Astrocyte of the hippocampus (primary cell): ENCODE results near the gene TAF5.
A peak's percentile ranks its signal among the peaks of the same experiment; 100 is the strongest.
"Not testable (repeated sequence)": the region's sequence is repeated elsewhere in the genome, so short reads cannot be mapped to it uniquely, and the experiment has no call there.

Source experiments
- DNase-seq: peaks from one replicate; pipeline ENCODE4 v3.0.0; 2011; ENCODE audit warnings: low read depth, low spot score

The TAF5 gene

GRCh38 chr10:103413564-103413963 is 45.8 kb downstream of the TAF5 start:
- no peak for DNase-seq

GRCh38 chr10:103415581-103415980 is 47.8 kb downstream of the TAF5 start:
- no peak for DNase-seq

GRCh38 chr10:103416436-103417147 is 48.8 kb downstream of the TAF5 start:
- DNase-seq = peak; percentile 71

GRCh38 chr10:103417148-103417469 is 49.3 kb downstream of the TAF5 start:
- not testable (repeated sequence) for DNase-seq

GRCh38 chr10:103417601-103418000 is 49.8 kb downstream of the TAF5 start:
- no peak for DNase-seq

- DNase-seq = no peak
Observed at GRCh38 chr10:103419101-103419500, 51.3 kb downstream of the TAF5 start.

GRCh38 chr10:103423748-103424147 is 56.0 kb downstream of the TAF5 start:
- DNase-seq = no peak

- DNase-seq = no peak
Observed at GRCh38 chr10:103427866-103428265, 60.1 kb downstream of the TAF5 start.

GRCh38 chr10:103428989-103429643 is 61.3 kb downstream of the TAF5 start:
- no peak for DNase-seq

- DNase-seq = no peak
Observed at GRCh38 chr10:103429647-103430046, 61.9 kb downstream of the TAF5 start.

GRCh38 chr10:103431902-103432301 is 64.1 kb downstream of the TAF5 start:
- DNase-seq = no peak

GRCh38 chr10:103433858-103434257 is 66.1 kb downstream of the TAF5 start:
- DNase-seq = peak; percentile 34
